HEK293 (cell line): ENCODE measurements around the gene DHX16.
A peak's percentile ranks its signal among the peaks of the same experiment; 100 is the strongest.

ENCODE experiments used
- CTCF ChIA-PET: fragments of 350-600 bp; formaldehyde crosslinking; extraction: SDS; loops from one replicate; lab custom pipeline; 2021; ENCODE audit warnings: antibody characterized with exemption; lab: Yijun Ruan, JAX
- POLR2A ChIA-PET: fragments of 300-600 bp; formaldehyde crosslinking; extraction: SDS; loops from one replicate; lab custom pipeline; 2020; ENCODE audit warnings: antibody characterized with exemption, inconsistent platforms; lab: Yijun Ruan, JAX
- H3K27ac ChIP-seq: fragments of 200-500 bp; sonication (Bioruptor generic); 2 replicates; pipeline ENCODE4 v1.5.1; 2014; ENCODE audit warnings: low read depth, low read length, control low read depth, inconsistent platforms; ENCODE audit errors: extremely low read depth
- H3K36me3 ChIP-seq, 2 experiments: fragments of 200-500 bp in 1 of 2; sonication (Bioruptor generic) in 1 of 2; 1 replicate in 1 of 2; 2 replicates in 1 of 2; pipeline ENCODE4 v1.5.1; 2014 to 2017; ENCODE audit warnings: inconsistent platforms in 2 of 2, low read length in 2 of 2; ENCODE audit not compliant: control insufficient read depth in 2 of 2, insufficient read depth in 1 of 2
- H3K4me1 ChIP-seq: fragments of 200-500 bp; sonication (Bioruptor generic); 2 replicates; pipeline ENCODE4 v1.5.1; 2014; ENCODE audit warnings: mild to moderate bottlenecking, low read length, inconsistent platforms; ENCODE audit not compliant: control insufficient read depth, insufficient read depth
- H3K4me3 ChIP-seq: 2 replicates; pipeline ENCODE4 v1.5.1; 2011; ENCODE audit warnings: low read depth, mild to moderate bottlenecking, control low read depth, low read length, moderate library complexity
- H3K9me3 ChIP-seq: fragments of 200-500 bp; sonication (Bioruptor generic); 2 replicates; pipeline ENCODE4 v1.5.1; 2014; ENCODE audit warnings: low read depth, low read length, inconsistent platforms; ENCODE audit not compliant: control insufficient read depth, insufficient read depth
- ATF2 ChIP-seq: fragments of 450-650 bp; formaldehyde crosslinking; IDR thresholded peaks from 2 replicates; pipeline ENCODE4 v1.5.1; 2016; ENCODE audit warnings: missing biosample characterization, missing genetic modification characterization, low read depth
- GLI2 ChIP-seq: fragments of 450-650 bp; formaldehyde crosslinking; IDR thresholded peaks from 2 replicates; pipeline ENCODE4; 2017; ENCODE audit warnings: missing biosample characterization, missing genetic modification characterization, low read depth, borderline replicate concordance
- KLF10 ChIP-seq: fragments of 450-650 bp; IDR thresholded peaks from 2 replicates; pipeline ENCODE4 v1.5.1; 2018; ENCODE audit warnings: missing biosample characterization, mild to moderate bottlenecking, missing genetic modification characterization
- WT1 ChIP-seq: fragments of 450-650 bp; formaldehyde crosslinking; IDR thresholded peaks from 2 replicates; pipeline ENCODE4 v1.5.1; 2016; ENCODE audit warnings: missing biosample characterization, missing genetic modification characterization
- ZFP69B ChIP-seq: fragments of 450-650 bp; formaldehyde crosslinking; IDR thresholded peaks from 2 replicates; pipeline ENCODE4 v1.5.1; 2016; ENCODE audit warnings: missing biosample characterization, missing genetic modification characterization
- ZNF184 ChIP-seq: fragments of 450-650 bp; IDR thresholded peaks from 2 replicates; pipeline ENCODE4 v1.5.1; 2018; ENCODE audit warnings: missing biosample characterization, mild to moderate bottlenecking, missing genetic modification characterization
- ZNF280D ChIP-seq: fragments of 450-650 bp; formaldehyde crosslinking; IDR thresholded peaks from 2 replicates; pipeline ENCODE4 v1.5.1; 2016; ENCODE audit warnings: missing biosample characterization, missing genetic modification characterization
- ZNF292 ChIP-seq: fragments of 450-650 bp; formaldehyde crosslinking; IDR thresholded peaks from 2 replicates; pipeline ENCODE4 v1.5.1; 2016; ENCODE audit warnings: low read depth, missing biosample characterization, missing genetic modification characterization, borderline replicate concordance
- ZNF324 ChIP-seq: fragments of 450-650 bp; formaldehyde crosslinking; IDR thresholded peaks from 2 replicates; pipeline ENCODE4 v1.5.1; 2016; ENCODE audit warnings: missing biosample characterization, missing genetic modification characterization
- ZNF335 ChIP-seq: fragments of 450-650 bp; formaldehyde crosslinking; conservative IDR thresholded peaks from 2 replicates; pipeline ENCODE4 v1.5.1; 2016; ENCODE audit warnings: missing biosample characterization, missing genetic modification characterization
- ZNF362 ChIP-seq: fragments of 450-650 bp; formaldehyde crosslinking; IDR thresholded peaks from 2 replicates; pipeline ENCODE4 v1.5.1; 2016; ENCODE audit warnings: missing biosample characterization, missing genetic modification characterization
- ZNF391 ChIP-seq: fragments of 450-650 bp; formaldehyde crosslinking; IDR thresholded peaks from 2 replicates; pipeline ENCODE4 v1.5.1; 2016; ENCODE audit warnings: low read depth, missing biosample characterization, missing genetic modification characterization, borderline replicate concordance
- ZNF529 ChIP-seq: fragments of 450-650 bp; formaldehyde crosslinking; IDR thresholded peaks from 2 replicates; pipeline ENCODE4 v1.5.1; 2017; ENCODE audit warnings: missing genetic modification characterization, missing biosample characterization; ENCODE audit not compliant: insufficient replicate concordance
- ZNF660 ChIP-seq: fragments of 450-650 bp; IDR thresholded peaks from 2 replicates; pipeline ENCODE4 v1.5.1; 2018; ENCODE audit warnings: missing biosample characterization, mild to moderate bottlenecking, missing genetic modification characterization
- ZSCAN5A ChIP-seq: fragments of 450-650 bp; formaldehyde crosslinking; IDR thresholded peaks from 2 replicates; pipeline ENCODE4 v1.5.1; 2016; ENCODE audit warnings: missing biosample characterization, missing genetic modification characterization
- TF ChIP-seq, protein P1 (sequence below): fragments of 450-650 bp; formaldehyde crosslinking; IDR thresholded peaks from 2 replicates; pipeline ENCODE4 v1.5.1; 2016; ENCODE audit warnings: missing biosample characterization, missing genetic modification characterization
- TF ChIP-seq, protein P2 (sequence below): fragments of 450-650 bp; formaldehyde crosslinking; IDR thresholded peaks from 2 replicates; pipeline ENCODE4 v1.5.1; 2017; ENCODE audit warnings: missing biosample characterization, missing genetic modification characterization
- TF ChIP-seq, protein P3 (sequence below): fragments of 450-650 bp; formaldehyde crosslinking; IDR thresholded peaks from 2 replicates; pipeline ENCODE4 v1.5.1; 2016; ENCODE audit warnings: missing biosample characterization, missing genetic modification characterization

Gene DHX16

DNA sequence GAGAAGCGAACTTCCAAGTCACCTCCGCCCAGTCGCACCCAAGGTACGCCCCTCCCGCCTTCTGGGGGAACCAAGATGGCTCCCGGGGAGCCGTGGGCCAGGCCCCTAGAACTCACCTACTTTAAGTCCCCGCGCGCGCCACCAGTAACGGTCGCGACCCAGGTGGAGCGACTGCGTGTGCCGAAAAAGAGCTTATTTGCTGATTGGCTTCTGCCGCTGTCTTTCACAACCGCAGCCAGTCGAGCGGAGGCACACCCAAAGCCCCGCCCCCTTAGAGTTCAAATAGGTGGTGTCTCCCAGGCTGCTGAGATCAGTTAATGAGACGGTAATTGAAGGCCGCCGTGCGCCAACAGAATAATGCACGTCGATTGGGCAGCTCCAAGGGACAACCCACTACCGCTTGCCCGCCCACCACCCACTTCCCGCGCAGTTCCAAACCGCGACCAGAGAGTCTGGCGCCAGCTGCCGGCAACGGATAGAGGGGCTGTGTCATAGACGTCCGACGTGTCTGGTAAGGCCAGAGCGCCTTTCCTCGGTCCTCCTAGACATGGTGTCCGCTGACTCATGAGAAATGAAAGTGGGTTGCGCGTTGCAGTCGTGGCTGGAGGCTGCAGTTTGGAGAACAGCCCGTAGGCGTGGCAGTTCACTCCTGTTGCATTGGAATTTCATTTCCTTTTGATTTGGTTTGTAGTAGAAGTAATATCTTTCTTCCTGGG, 44.5 kb upstream of the DHX16 start, which contains the start of gene MDC1 (continued):
- TF ChIP-seq ATF2 (tag by site-specific recombination) (peak; percentile 59; the same call in 1 of the 2 replicates), KLF10 (peak; percentile 92), WT1 (tag by site-specific recombination) (peak; percentile 32), ZNF324 (tag by site-specific recombination) (peak; percentile 90), ZNF362 (no peak), ZNF529 (tag by site-specific recombination) (no peak), GLI2 (no peak), ZNF184 (tag by site-specific recombination) (peak; percentile 52; the same call in 1 of the 2 replicates)
- TF ChIP-seq, protein P1, sequence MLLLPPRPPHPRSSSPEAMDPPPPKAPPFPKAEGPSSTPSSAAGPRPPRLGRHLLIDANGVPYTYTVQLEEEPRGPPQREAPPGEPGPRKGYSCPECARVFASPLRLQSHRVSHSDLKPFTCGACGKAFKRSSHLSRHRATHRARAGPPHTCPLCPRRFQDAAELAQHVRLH (tag by site-specific recombination), result peak; percentile 81
- TF ChIP-seq, protein P2, sequence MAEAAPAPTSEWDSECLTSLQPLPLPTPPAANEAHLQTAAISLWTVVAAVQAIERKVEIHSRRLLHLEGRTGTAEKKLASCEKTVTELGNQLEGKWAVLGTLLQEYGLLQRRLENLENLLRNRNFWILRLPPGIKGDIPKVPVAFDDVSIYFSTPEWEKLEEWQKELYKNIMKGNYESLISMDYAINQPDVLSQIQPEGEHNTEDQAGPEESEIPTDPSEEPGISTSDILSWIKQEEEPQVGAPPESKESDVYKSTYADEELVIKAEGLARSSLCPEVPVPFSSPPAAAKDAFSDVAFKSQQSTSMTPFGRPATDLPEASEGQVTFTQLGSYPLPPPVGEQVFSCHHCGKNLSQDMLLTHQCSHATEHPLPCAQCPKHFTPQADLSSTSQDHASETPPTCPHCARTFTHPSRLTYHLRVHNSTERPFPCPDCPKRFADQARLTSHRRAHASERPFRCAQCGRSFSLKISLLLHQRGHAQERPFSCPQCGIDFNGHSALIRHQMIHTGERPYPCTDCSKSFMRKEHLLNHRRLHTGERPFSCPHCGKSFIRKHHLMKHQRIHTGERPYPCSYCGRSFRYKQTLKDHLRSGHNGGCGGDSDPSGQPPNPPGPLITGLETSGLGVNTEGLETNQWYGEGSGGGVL (tag by site-specific recombination), result no peak
- TF ChIP-seq, all 188 proteins: peak for 81

GRCh38 chr6:30716879-30717128, 44.0 kb upstream of the DHX16 start:
- Histone ChIP-seq H3K27ac (peak overlapping the region; percentile 88), H3K9me3 (no peaks in the 10 kb centered on the region), H3K36me3 (peaks cover 14 to 45% of the 10 kb centered on the region in 2 experiments), H3K4me3 (peak overlapping the region; percentile 72), H3K4me1 (peaks cover 6% of the 10 kb centered on the region)
- CTCF ChIA-PET, result interaction anchor here (0.9 to 18.7 kb wide), 5 partner anchors 14 to 40 kb away, joined by 3 to 692 read pairs (median 5); partner anchors contain the start of genes DHX16 and NRM
- POLR2A ChIA-PET, result interaction anchor here (0.6 to 10.1 kb wide), 29 partner anchors 9 to 1111 kb away, joined by 3 to 235 read pairs (median 7); partner anchors contain the start of genes ABCF1, ATAT1, C6orf136 and DHX16
- TF ChIP-seq ZFP69B (tag by site-specific recombination), result peak; percentile 76
- TF ChIP-seq ZNF292 (tag by site-specific recombination), result no peak
- peak; percentile 67; the same call in 1 of the 2 replicates for TF ChIP-seq ZNF280D (tag by site-specific recombination)
- TF ChIP-seq ZNF335 (tag by site-specific recombination), result peak; percentile 75; the same call in 1 of the 2 replicates
- TF ChIP-seq, protein P3, sequence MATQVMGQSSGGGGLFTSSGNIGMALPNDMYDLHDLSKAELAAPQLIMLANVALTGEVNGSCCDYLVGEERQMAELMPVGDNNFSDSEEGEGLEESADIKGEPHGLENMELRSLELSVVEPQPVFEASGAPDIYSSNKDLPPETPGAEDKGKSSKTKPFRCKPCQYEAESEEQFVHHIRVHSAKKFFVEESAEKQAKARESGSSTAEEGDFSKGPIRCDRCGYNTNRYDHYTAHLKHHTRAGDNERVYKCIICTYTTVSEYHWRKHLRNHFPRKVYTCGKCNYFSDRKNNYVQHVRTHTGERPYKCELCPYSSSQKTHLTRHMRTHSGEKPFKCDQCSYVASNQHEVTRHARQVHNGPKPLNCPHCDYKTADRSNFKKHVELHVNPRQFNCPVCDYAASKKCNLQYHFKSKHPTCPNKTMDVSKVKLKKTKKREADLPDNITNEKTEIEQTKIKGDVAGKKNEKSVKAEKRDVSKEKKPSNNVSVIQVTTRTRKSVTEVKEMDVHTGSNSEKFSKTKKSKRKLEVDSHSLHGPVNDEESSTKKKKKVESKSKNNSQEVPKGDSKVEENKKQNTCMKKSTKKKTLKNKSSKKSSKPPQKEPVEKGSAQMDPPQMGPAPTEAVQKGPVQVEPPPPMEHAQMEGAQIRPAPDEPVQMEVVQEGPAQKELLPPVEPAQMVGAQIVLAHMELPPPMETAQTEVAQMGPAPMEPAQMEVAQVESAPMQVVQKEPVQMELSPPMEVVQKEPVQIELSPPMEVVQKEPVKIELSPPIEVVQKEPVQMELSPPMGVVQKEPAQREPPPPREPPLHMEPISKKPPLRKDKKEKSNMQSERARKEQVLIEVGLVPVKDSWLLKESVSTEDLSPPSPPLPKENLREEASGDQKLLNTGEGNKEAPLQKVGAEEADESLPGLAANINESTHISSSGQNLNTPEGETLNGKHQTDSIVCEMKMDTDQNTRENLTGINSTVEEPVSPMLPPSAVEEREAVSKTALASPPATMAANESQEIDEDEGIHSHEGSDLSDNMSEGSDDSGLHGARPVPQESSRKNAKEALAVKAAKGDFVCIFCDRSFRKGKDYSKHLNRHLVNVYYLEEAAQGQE (tag by site-specific recombination), result no peak
- peak; percentile 39 for TF ChIP-seq ZNF660
- 0 out of 2 replicates have a peak, but pooled peaks have one; percentile 22 for TF ChIP-seq ZNF391 (tag by site-specific recombination)
- TF ChIP-seq ZSCAN5A (tag by site-specific recombination), result no peak
